Glutamatergic neuron (in vitro differentiated cells): ENCODE measurements around the gene ALG3. TPM values are rescaled to one million over a fixed set of nuclear protein-coding genes. Genes with fewer than 3 reads are reported as not detected.

Source experiments
- DNase-seq: peaks from one replicate; pipeline ENCODE4 v3.0.0; 2022
- H3K27ac Mint-ChIP-seq: one replicate; pipeline ENCODE4 v1.8.0; 2020; ENCODE audit warnings: mild to moderate bottlenecking, mixed read lengths, inconsistent platforms; ENCODE audit not compliant: unreplicated experiment
- H3K27me3 Mint-ChIP-seq: one replicate; pipeline ENCODE4 v1.8.0; 2020; ENCODE audit warnings: mild to moderate bottlenecking, moderate library complexity, mixed read lengths, inconsistent platforms; ENCODE audit not compliant: unreplicated experiment
- H3K36me3 Mint-ChIP-seq: one replicate; pipeline ENCODE4 v1.8.0; 2020; ENCODE audit warnings: mild to moderate bottlenecking, mixed read lengths, inconsistent platforms; ENCODE audit not compliant: unreplicated experiment
- H3K4me1 Mint-ChIP-seq: one replicate; pipeline ENCODE4 v1.8.0; 2020; ENCODE audit warnings: mild to moderate bottlenecking, low read depth, mixed read lengths, inconsistent platforms; ENCODE audit not compliant: unreplicated experiment
- H3K4me3 Mint-ChIP-seq: one replicate; pipeline ENCODE4 v1.8.0; 2020; ENCODE audit warnings: mild to moderate bottlenecking, mixed read lengths, inconsistent platforms; ENCODE audit not compliant: unreplicated experiment
- H3K9me3 Mint-ChIP-seq: one replicate; pipeline ENCODE4 v1.8.0; 2020; ENCODE audit warnings: mild to moderate bottlenecking, moderate library complexity, mixed read lengths, inconsistent platforms; ENCODE audit not compliant: unreplicated experiment
- CTCF ChIP-seq: fragments of 200-600 bp; sonication (generic); IDR thresholded peaks from one replicate; pipeline ENCODE4 v1.5.0; 2021; ENCODE audit not compliant: partially characterized antibody, unreplicated experiment
- microRNA-seq: library from miRNA; unstranded; fragments of <30 nt; microRNA quantifications from one replicate; pipeline ENCODE4, GENCODE V29; 2020; ENCODE audit not compliant: unreplicated experiment
- total RNA-seq: library from RNA; stranded (reverse); fragmentation: NEBNext Ultra II Directional; extraction: Animal tissue kit (Norgen Biotek cat#: 25700); gene quantifications from one replicate; pipeline ENCODE4 v1.2.1, GENCODE V29; 2021; ENCODE audit not compliant: unreplicated experiment

ALG3 gene
- total RNA-seq, 1 donor from 2014 or later, result 26.5 TPM

DNA sequence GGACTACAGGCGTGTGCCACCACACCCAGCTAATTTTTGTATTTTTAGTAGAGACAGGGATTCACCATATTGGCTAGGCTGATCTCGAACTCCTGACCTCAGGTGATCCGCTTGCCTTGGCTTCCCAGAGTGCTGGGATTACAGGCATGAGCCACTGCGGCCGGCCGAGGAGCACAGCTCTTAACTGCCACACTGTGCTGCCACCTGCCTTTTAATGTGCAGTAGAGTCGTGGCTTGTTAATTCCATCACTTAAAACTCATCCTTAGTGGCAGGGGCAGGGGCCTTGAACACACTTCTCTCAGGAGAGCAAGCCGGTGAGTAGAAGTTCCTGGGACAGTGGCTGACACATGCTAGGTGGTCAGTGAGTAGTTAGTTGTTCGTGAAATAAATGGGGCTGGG, 50.3 kb downstream of the ALG3 start:
- Mint-ChIP-seq H3K36me3 (peaks cover 4% of the 10 kb centered on the region), H3K9me3 (no peaks in the 10 kb centered on the region), H3K27ac (no peak overlapping the region), H3K4me1 (no peaks in the 10 kb centered on the region), H3K27me3 (no peaks in the 10 kb centered on the region), H3K4me3 (no peak overlapping the region)
- no peak for TF ChIP-seq CTCF
- DNase-seq, result no peak

DNA sequence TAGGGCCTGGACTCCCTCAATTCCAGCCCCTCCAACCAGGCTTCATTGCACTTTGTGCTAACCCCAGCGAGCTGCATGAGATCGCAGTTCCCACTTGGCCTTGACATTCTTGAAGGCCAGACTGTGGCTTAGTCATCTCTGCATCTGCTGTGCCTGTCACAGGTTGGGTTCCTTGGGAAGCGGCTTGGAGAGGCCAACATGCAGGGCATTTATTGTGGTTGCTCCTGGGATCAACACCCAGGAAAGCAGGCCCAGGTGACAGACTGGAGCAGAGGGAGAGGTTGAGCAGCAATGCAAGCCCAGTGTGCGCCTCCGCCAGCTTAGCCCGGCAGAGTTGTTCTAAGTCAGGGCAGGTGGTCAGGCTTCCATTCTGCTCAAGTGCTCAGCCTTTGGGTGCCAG, 52.2 kb downstream of the ALG3 start:
- peaks cover 2% of the 10 kb centered on the region for H3K27me3 Mint-ChIP-seq
- DNase-seq, result no peak
- peaks cover 4% of the 10 kb centered on the region for H3K36me3 Mint-ChIP-seq
- H3K27ac Mint-ChIP-seq, result no peak overlapping the region
- no peak for TF ChIP-seq CTCF
- no peak overlapping the region for H3K4me3 Mint-ChIP-seq
- no peaks in the 10 kb centered on the region for H3K9me3 Mint-ChIP-seq
- no peaks in the 10 kb centered on the region for H3K4me1 Mint-ChIP-seq

GRCh38 chr3:184193991-184194539, 54.7 kb downstream of the ALG3 start:
- H3K9me3 Mint-ChIP-seq, result no peaks in the 10 kb centered on the region
- TF ChIP-seq CTCF, result no peak
- no peak overlapping the region for H3K27ac Mint-ChIP-seq
- peaks cover 4% of the 10 kb centered on the region for H3K36me3 Mint-ChIP-seq
- no peaks in the 10 kb centered on the region for H3K4me1 Mint-ChIP-seq
- H3K4me3 Mint-ChIP-seq, result no peak overlapping the region
- H3K27me3 Mint-ChIP-seq, result peaks cover 2% of the 10 kb centered on the region
- DNase-seq, result no peak

- DNase-seq, result no peak
- H3K4me1 Mint-ChIP-seq, result no peaks in the 10 kb centered on the region
- peaks cover 2% of the 10 kb centered on the region for H3K27me3 Mint-ChIP-seq
- no peak overlapping the region for H3K4me3 Mint-ChIP-seq
- TF ChIP-seq CTCF, result no peak
- no peaks in the 10 kb centered on the region for H3K9me3 Mint-ChIP-seq
- H3K27ac Mint-ChIP-seq, result no peak overlapping the region
- H3K36me3 Mint-ChIP-seq, result peaks cover 4% of the 10 kb centered on the region
Measured at GRCh38 chr3:184192889-184193288, 55.9 kb downstream of the ALG3 start.

Small RNA genes within 50 kb of the gene (microRNA-seq; reads per million reads assigned to microRNA genes)
- gene MIR1224, result 818 reads per million, percentile 88 among the genes with 10 or more reads in this experiment

Other genes starting within 250 kb of the ALG3 start
- 134 TPM for gene ABCC5, start 231.1 kb downstream of the ALG3 start, total RNA-seq
- gene HTR3D, start 217.2 kb downstream of the ALG3 start, total RNA-seq, result not detected
- gene HTR3C, start 195.9 kb downstream of the ALG3 start, total RNA-seq, result not detected
- not detected for gene HTR3E, start 151.9 kb downstream of the ALG3 start, total RNA-seq
- gene EIF2B5, start 113.6 kb downstream of the ALG3 start, total RNA-seq, result 41.6 TPM
- gene DVL3, start 93.6 kb downstream of the ALG3 start, total RNA-seq, result 213 TPM
- gene AP2M1, start 74.1 kb downstream of the ALG3 start, total RNA-seq, result 315 TPM
- gene ABCF3, start 62.8 kb downstream of the ALG3 start, total RNA-seq, result 87.9 TPM
- gene VWA5B2, start 19.4 kb downstream of the ALG3 start, total RNA-seq, result 56.5 TPM
- gene EEF1AKMT4, start 710 bp upstream of the ALG3 start, total RNA-seq, result 1.7 TPM
- gene CAMK2N2, start 12.6 kb upstream of the ALG3 start, total RNA-seq, result 14.8 TPM
- 1.6 TPM for gene ECE2, start 27.1 kb upstream of the ALG3 start, total RNA-seq
- 338 TPM for gene PSMD2, start 50.3 kb upstream of the ALG3 start, total RNA-seq
- 346 TPM for gene EIF4G1, start 65.6 kb upstream of the ALG3 start, total RNA-seq
- 51.4 TPM for gene FAM131A, start 88.6 kb upstream of the ALG3 start, total RNA-seq
- gene CLCN2, start 112.6 kb upstream of the ALG3 start, total RNA-seq, result 17.8 TPM
- 48.1 TPM for gene POLR2H, start 112.7 kb upstream of the ALG3 start, total RNA-seq
- gene THPO, start 129.2 kb upstream of the ALG3 start, total RNA-seq, result 1.6 TPM
- gene CHRD, start 131.1 kb upstream of the ALG3 start, total RNA-seq, result 47.1 TPM